ENCODE results near the gene DYRK3.

- peak; percentile 60 for TF ChIP-seq CTCF (IDR thresholded peaks at IDR 0.05; ENCODE audit: low read depth, low read length)
- TF ChIP-seq POLR2A (IDR thresholded peaks at IDR 0.05; ENCODE audit: extremely low read depth, insufficient read length) = no peak
- TF ChIP-seq MAX (IDR thresholded peaks at IDR 0.05; ENCODE audit: low read depth, low read length) = no peak; the same call in 1 of the 2 replicates
Observed at GRCh38 chr1:206663832-206664652, 28.7 kb downstream of the DYRK3 start.

Data from NB4 (cell line).